Breast epithelium (tissue), 3 donors: ENCODE measurements around the gene PPP1R16B.

Source experiments
- CTCF ChIP-seq, 3 donors: fragments of 450-650 bp; IDR thresholded peaks; one replicate each; pipeline ENCODE4 v1.5.1; 2016 to 2017; ENCODE audit warnings: antibody characterized with exemption in 3 of 3, mild to moderate bottlenecking in 3 of 3, moderate library complexity in 3 of 3
- POLR2AphosphoS5 ChIP-seq, 3 donors: sonication (generic); formaldehyde crosslinking; IDR thresholded peaks; one replicate each; pipeline ENCODE4 v1.6.1; 2017; ENCODE audit warnings: antibody characterized with exemption in 3 of 3

DNA sequence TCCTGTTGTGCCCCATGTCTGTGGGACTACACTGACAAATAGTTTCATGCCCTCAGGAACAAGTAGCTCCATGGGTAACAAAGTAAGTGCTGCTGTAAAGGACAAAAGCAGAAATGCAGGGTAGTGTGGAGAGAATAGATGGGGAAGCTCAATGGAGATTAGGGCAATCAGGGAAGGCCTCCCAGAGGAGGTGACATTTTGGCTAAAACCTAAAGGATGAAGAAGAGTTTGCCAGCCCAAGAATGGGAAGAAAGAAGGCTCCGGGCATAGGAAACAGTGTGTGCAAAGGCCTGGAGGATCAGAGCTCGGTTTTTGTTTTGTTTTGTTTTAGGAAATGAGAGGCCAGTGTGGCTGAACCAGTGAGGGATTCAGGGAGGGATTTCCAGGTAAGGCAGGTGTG, 77.1 kb downstream of the PPP1R16B start:
- TF ChIP-seq CTCF (IDR thresholded peaks at IDR 0.05) (no peak), POLR2AphosphoS5 (IDR thresholded peaks at IDR 0.05) (no peak)
